Tibial nerve (tissue), 3 donors: ENCODE measurements around the gene TRIM58.

Source experiments
- POLR2A ChIP-seq, 2 donors: fragments of 450-650 bp; IDR thresholded peaks; one replicate each; pipeline ENCODE4 v1.6.1; 2017; ENCODE audit warnings: antibody characterized with exemption in 2 of 2, mild to moderate bottlenecking in 2 of 2, moderate library complexity in 2 of 2
- TF ChIP-seq, protein P1 (sequence below), 5 experiments: fragments of 200-600 bp in 3 of 5; fragments of 450-650 bp in 2 of 5; sonication (generic) in 3 of 5; IDR thresholded peaks; one replicate each; pipeline ENCODE4 v1.5.1; 2016 to 2019; ENCODE audit warnings: antibody characterized with exemption in 5 of 5, mild to moderate bottlenecking in 3 of 5, moderate library complexity in 2 of 5

DNA sequence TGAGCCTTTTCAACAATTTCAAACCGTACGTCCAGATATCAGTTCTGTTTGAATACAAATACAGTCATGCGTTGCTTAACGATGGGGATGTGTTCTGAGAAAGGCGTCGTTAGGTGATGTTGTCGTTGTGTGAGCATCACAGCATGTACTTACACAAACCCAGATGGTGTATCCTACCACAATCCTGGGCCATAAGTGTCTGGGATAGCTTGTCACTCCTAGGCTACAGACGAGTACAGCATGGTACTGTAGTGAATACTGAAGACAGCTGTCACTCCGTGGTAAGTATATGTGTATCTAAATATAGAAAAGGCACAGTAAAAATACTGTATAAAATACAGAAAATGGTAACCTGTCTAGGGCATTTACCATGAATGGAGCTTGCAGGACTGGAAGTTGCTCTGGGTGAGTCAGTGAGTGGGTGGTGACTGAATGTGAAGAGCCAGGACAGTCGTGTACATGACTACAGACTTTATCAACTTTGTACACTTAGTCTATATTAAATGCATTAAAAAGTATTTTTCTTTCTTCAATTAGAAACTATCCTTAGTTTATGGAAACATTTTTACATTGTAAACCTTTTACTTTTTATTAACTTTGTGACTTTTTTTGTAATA is 27.9 kb downstream of the TRIM58 start:
- TF ChIP-seq POLR2A (IDR thresholded peaks at IDR 0.05) = no peak
- TF ChIP-seq, protein P1, sequence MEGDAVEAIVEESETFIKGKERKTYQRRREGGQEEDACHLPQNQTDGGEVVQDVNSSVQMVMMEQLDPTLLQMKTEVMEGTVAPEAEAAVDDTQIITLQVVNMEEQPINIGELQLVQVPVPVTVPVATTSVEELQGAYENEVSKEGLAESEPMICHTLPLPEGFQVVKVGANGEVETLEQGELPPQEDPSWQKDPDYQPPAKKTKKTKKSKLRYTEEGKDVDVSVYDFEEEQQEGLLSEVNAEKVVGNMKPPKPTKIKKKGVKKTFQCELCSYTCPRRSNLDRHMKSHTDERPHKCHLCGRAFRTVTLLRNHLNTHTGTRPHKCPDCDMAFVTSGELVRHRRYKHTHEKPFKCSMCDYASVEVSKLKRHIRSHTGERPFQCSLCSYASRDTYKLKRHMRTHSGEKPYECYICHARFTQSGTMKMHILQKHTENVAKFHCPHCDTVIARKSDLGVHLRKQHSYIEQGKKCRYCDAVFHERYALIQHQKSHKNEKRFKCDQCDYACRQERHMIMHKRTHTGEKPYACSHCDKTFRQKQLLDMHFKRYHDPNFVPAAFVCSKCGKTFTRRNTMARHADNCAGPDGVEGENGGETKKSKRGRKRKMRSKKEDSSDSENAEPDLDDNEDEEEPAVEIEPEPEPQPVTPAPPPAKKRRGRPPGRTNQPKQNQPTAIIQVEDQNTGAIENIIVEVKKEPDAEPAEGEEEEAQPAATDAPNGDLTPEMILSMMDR (IDR thresholded peaks at IDR 0.05) = no peak
